Smooth muscle cell (in vitro differentiated cells): ENCODE results near the gene PZP. TPM values are rescaled to one million over a fixed set of nuclear protein-coding genes. Genes with fewer than 3 reads are reported as not detected.

Experiments
- DNase-seq: peaks from one replicate; lab custom pipeline; 2025; ENCODE audit not compliant: unreplicated experiment; lab: John Stamatoyannopoulos, UW
- H2AFZ ChIP-seq: fragments of 200-600 bp; sonication (generic); 2 replicates; pipeline ENCODE4 v1.6.0; 2016; ENCODE audit warnings: antibody characterized with exemption, low read depth, mild to moderate bottlenecking
- H3F3A ChIP-seq: fragments of 200-600 bp; sonication (generic); 2 replicates; pipeline ENCODE4 v1.6.0; 2017; ENCODE audit warnings: antibody characterized with exemption, low read depth
- H3K27ac ChIP-seq: fragments of 200-600 bp; sonication (generic); 2 replicates; pipeline ENCODE4 v1.5.1; 2016; ENCODE audit warnings: low read depth, mild to moderate bottlenecking
- H3K27me3 ChIP-seq: fragments of 200-600 bp; sonication (generic); 2 replicates; pipeline ENCODE4 v1.6.1; 2016; ENCODE audit warnings: low read depth, mild to moderate bottlenecking
- H3K36me3 ChIP-seq: fragments of 200-600 bp; sonication (generic); 2 replicates; pipeline ENCODE4 v1.5.1; 2016; ENCODE audit warnings: low read depth
- H3K4me1 ChIP-seq: fragments of 200-600 bp; sonication (generic); 2 replicates; pipeline ENCODE4 v1.5.1; 2016; ENCODE audit warnings: low read depth
- H3K4me2 ChIP-seq: fragments of 200-600 bp; sonication (generic); 2 replicates; pipeline ENCODE4 v1.6.0; 2016; ENCODE audit warnings: mild to moderate bottlenecking
- H3K4me3 ChIP-seq: fragments of 200-600 bp; sonication (generic); 2 replicates; pipeline ENCODE4 v1.5.1; 2016; ENCODE audit warnings: mild to moderate bottlenecking
- H3K79me2 ChIP-seq: fragments of 200-600 bp; sonication (generic); 2 replicates; pipeline ENCODE4 v1.6.0; 2016; ENCODE audit warnings: low read depth, mild to moderate bottlenecking
- H3K9ac ChIP-seq: fragments of 200-600 bp; sonication (generic); 2 replicates; pipeline ENCODE4 v1.6.0; 2016; ENCODE audit warnings: low read depth
- H3K9me3 ChIP-seq: fragments of 200-600 bp; sonication (generic); replicated peaks from 2 replicates; pipeline ENCODE4 v1.5.1; 2016; ENCODE audit warnings: low read depth
- H4K20me1 ChIP-seq: fragments of 200-600 bp; sonication (generic); 2 replicates; pipeline ENCODE4 v1.6.0; 2016; ENCODE audit warnings: low read depth
- CTCF ChIP-seq: fragments of 200-600 bp; sonication (generic); IDR thresholded peaks from 2 replicates; pipeline ENCODE4 v1.5.1; 2017; ENCODE audit warnings: borderline replicate concordance, mild to moderate bottlenecking, antibody characterized with exemption; ENCODE audit not compliant: insufficient read depth, poor library complexity, severe bottlenecking
- WGBS: methylation state at CpG from one replicate; pipeline ENCODE4 v1.1.7; 2016; ENCODE audit warnings: low lambda C conversion rate; 5-methylcytosine and 5-hydroxymethylcytosine counted together
- polyA plus RNA-seq: library from polyadenylated mRNA; unstranded; fragments of >200 nt; fragmentation: Nextera tagmentation; extraction: Ambion mirVana; gene quantifications from 2 replicates; pipeline ENCODE4 v1.2.1, GENCODE V29; 2016
- total RNA-seq: library from RNA; depleted of rRNA; stranded (reverse); fragments of >200 nt; gene quantifications from 2 replicates; pipeline ENCODE4 v1.2.3, GENCODE V29; 2014

Gene PZP
- total and polyA plus RNA-seq, 2 experiments from 2014 or later, result not detected

GRCh38 chr12:9244894-9245293 lies 36.7 kb upstream of the PZP start:
- Histone ChIP-seq H3K27me3 (no peaks in the 10 kb centered on the region), H3K4me3 (no peak overlapping the region), H3K36me3 (no peaks in the 10 kb centered on the region), H4K20me1 (no peaks in the 10 kb centered on the region), H3K79me2 (no peaks in the 10 kb centered on the region), H3K9me3 (no peaks in the 10 kb centered on the region), H2AFZ (no peak overlapping the region), H3F3A (no peaks in the 10 kb centered on the region), H3K9ac (no peak overlapping the region), H3K4me2 (no peak overlapping the region), H3K4me1 (no peaks in the 10 kb centered on the region), H3K27ac (no peak overlapping the region)
- TF ChIP-seq CTCF, result no peak
- 73% methylated on average over 6 of the region's 6 CpGs for WGBS
- DNase-seq, result no peak

GRCh38 chr12:9243999-9244649 lies 35.9 kb upstream of the PZP start:
- H3K27me3 ChIP-seq, result no peaks in the 10 kb centered on the region
- no peak overlapping the region for H2AFZ ChIP-seq
- H4K20me1 ChIP-seq, result no peaks in the 10 kb centered on the region
- 96% methylated on average over 1 of the region's 1 CpG for WGBS
- H3K4me3 ChIP-seq, result no peak overlapping the region
- H3K9me3 ChIP-seq, result no peaks in the 10 kb centered on the region
- H3K9ac ChIP-seq, result no peak overlapping the region
- no peaks in the 10 kb centered on the region for H3K4me1 ChIP-seq
- DNase-seq, result no peak
- no peak for TF ChIP-seq CTCF
- H3K27ac ChIP-seq, result no peak overlapping the region
- H3K36me3 ChIP-seq, result no peaks in the 10 kb centered on the region
- no peaks in the 10 kb centered on the region for H3F3A ChIP-seq
- no peak overlapping the region for H3K4me2 ChIP-seq
- H3K79me2 ChIP-seq, result no peaks in the 10 kb centered on the region

GRCh38 chr12:9241301-9241700 lies 33.1 kb upstream of the PZP start:
- WGBS, result 85% methylated on average over 3 of the region's 3 CpGs
- no peak overlapping the region for H3K27ac ChIP-seq
- no peaks in the 10 kb centered on the region for H3F3A ChIP-seq

More at GRCh38 chr12:9241301-9241700, 33.1 kb upstream of the PZP start:
- no peaks in the 10 kb centered on the region for H3K27me3 ChIP-seq
- H3K9me3 ChIP-seq, result no peaks in the 10 kb centered on the region
- no peaks in the 10 kb centered on the region for H3K4me1 ChIP-seq
- no peaks in the 10 kb centered on the region for H4K20me1 ChIP-seq
- no peak for DNase-seq
- H3K9ac ChIP-seq, result no peak overlapping the region
- no peak overlapping the region for H2AFZ ChIP-seq
- TF ChIP-seq CTCF, result no peak
- no peak overlapping the region for H3K4me3 ChIP-seq
- no peaks in the 10 kb centered on the region for H3K79me2 ChIP-seq
- no peaks in the 10 kb centered on the region for H3K36me3 ChIP-seq
- H3K4me2 ChIP-seq, result no peak overlapping the region
